Head of caudate nucleus (tissue), 42 donors: ENCODE results near the gene OPN1LW.
"Not testable (repeated sequence)": the region's sequence is repeated elsewhere in the genome, so short reads cannot be mapped to it uniquely, and the experiment has no call there.

Experiments used
- DNase-seq, 42 donors: peaks; one replicate each; pipeline versions ENCODE4 v3.0.0 to v3.0.0-alpha.2; 2020 to 2021; ENCODE audit warnings: mixed read lengths in 7 of 42
- intact Hi-C: fragments of 100-400 bp; cut with DNase I; formaldehyde crosslinking; loops from one replicate; pipeline ENCODE4 v1.15.0; 2022

Gene OPN1LW

GRCh38 chrX:154182296-154182695 lies 38.3 kb downstream of the OPN1LW start, which contains the start of gene OPN1MW:
OPN1MW (plus strand) TSS chrX:154182596; CDS start chrX:154182678, 82 bp downstream.
- intact Hi-C loops, DNase-seq: not testable (repeated sequence)

DNA sequence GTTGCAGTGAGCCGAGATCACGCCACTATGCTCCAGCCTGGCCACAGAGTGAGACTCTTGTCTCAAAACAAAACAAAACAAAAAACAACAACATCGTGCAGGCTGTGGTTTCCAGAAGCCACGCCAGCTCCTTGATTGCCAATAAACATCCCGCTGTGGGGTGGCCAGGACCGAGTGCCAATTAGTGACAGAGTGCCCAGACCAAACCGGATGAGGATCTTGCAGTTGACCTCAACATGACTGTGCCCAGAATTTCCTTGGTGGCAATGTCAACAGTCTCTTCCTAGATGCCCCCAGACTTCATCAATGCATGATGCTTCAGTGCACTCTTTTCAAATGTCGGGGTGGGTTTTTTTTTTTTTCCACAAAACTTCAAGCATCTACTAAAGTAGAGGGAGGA lies 39.8 kb downstream of the OPN1LW start:
- DNase-seq, intact Hi-C loops: not testable (repeated sequence)

GRCh38 chrX:154192846-154193245 lies 48.8 kb downstream of the OPN1LW start:
- intact Hi-C loops, result not testable (repeated sequence)

DNA sequence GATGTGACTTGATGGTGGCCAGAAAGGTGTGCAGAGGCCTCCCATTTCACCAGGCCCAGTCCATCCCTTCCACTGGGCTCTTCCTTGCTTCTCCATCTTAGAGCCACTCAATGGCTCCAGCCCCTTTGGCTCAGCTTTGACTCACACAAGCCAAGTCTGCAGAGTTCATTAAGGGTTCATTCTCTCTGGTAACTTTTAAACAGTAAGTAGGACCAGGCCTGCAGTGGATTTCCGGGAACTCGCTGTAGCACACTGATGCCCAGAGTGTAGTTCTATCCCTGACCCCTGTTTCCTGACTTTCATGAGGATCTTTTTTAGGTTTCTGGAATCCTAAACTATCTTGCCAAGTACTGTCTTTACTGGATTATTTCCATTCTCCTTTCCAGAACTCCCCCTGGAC lies 50.3 kb downstream of the OPN1LW start:
- intact Hi-C loops, DNase-seq: not testable (repeated sequence)

More at GRCh38 chrX:154192846-154193245, 48.8 kb downstream of the OPN1LW start:
- DNase-seq, result not testable (repeated sequence)

DNA sequence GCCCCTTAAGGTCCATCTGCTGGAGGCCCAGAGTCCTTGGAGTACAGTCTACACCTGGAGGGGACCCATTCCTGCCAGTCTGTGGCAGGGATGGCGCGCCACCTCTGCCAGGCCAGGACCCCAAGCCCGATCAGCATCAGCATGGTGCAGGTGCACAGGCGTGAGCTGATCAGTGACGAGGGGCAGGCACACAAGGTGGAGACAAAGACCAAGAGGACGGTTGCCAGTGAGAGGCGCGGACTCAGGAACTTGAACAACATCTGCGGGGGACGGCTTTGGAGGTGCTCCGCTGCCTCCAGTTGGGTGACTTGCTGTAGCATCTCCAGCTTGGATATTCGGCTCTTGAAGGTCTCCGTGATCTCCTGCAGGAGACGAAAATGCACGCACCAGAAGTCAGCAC lies 52.4 kb downstream of the OPN1LW start:
- DNase-seq, intact Hi-C loops: not testable (repeated sequence)
